H1 (cell line): ENCODE data around the gene WDR43. TPM values are rescaled to one million over a fixed set of nuclear protein-coding genes. Genes with fewer than 3 reads are reported as not detected.

Source experiments
- CTCF ChIA-PET: fragments of 300-600 bp; sonication (Branson Sonifier 250); formaldehyde crosslinking; loops from one replicate; lab custom pipeline; 2021; ENCODE audit not compliant: partially characterized antibody; lab: Charles Lee
- POLR2A ChIA-PET: fragments of 300-600 bp; sonication (Branson Sonifier 250); formaldehyde crosslinking; loops from one replicate; lab custom pipeline; 2021; ENCODE audit warnings: inconsistent platforms; ENCODE audit not compliant: partially characterized antibody; lab: Charles Lee
- DNase-seq, 2 experiments: peaks; one replicate each; pipeline versions ENCODE4 v3.0.0 to v3.0.0-alpha.2; 2010 to 2022; ENCODE audit warnings: low spot score in 2 of 2, low read depth in 1 of 2, mixed read lengths in 1 of 2
- FAIRE-seq: peaks from 2 replicates; lab custom pipeline; 2011; peaks lifted over from hg19 to GRCh38; lab: Jason Lieb, UNC
- H2AFZ ChIP-seq: 2 replicates; pipeline ENCODE4 v1.8.1; 2012; ENCODE audit warnings: low read length, inconsistent platforms
- H2AK5ac ChIP-seq: 2 replicates; pipeline ENCODE4 v1.6.1; 2013; ENCODE audit warnings: low read depth, low read length
- H2BK120ac ChIP-seq: replicated peaks from 2 replicates; pipeline ENCODE3; 2013; ENCODE audit warnings: low read depth, low read length, inconsistent platforms
- H2BK12ac ChIP-seq: 2 replicates; pipeline ENCODE4 v1.6.1; 2013; ENCODE audit warnings: low read depth, low read length
- H2BK15ac ChIP-seq: 2 replicates; pipeline ENCODE4 v1.6.1; 2013; ENCODE audit warnings: low read length
- H2BK20ac ChIP-seq: 2 replicates; pipeline ENCODE4 v1.6.1; 2013; ENCODE audit warnings: low read length
- H2BK5ac ChIP-seq: 2 replicates; pipeline ENCODE4 v1.6.1; 2013; ENCODE audit warnings: low read depth, low read length
- H3K14ac ChIP-seq: 2 replicates; pipeline ENCODE4 v1.6.1; 2013; ENCODE audit warnings: inconsistent platforms; ENCODE audit not compliant: insufficient read length
- H3K18ac ChIP-seq: 2 replicates; pipeline ENCODE4 v1.6.1; 2013; ENCODE audit warnings: low read length; ENCODE audit errors: extremely low read depth
- H3K23ac ChIP-seq: 2 replicates; pipeline ENCODE4 v1.6.1; 2013; ENCODE audit warnings: inconsistent platforms; ENCODE audit not compliant: insufficient read length
- H3K23me2 ChIP-seq: 2 replicates; pipeline ENCODE4 v1.6.1; 2013; ENCODE audit warnings: low read depth, low read length
- H3K27ac ChIP-seq: 2 replicates; pipeline ENCODE4 v1.6.1; 2011; ENCODE audit warnings: low read depth, low read length, inconsistent platforms
- H3K27me3 ChIP-seq, 4 experiments: replicated peaks in 1 of 4; 1 replicate in 1 of 4; 2 replicates in 3 of 4; pipeline versions ENCODE4 v1.6.1 to v1.8.1; 2011 to 2013; ENCODE audit warnings: low read length in 3 of 4, mild to moderate bottlenecking in 3 of 4, inconsistent platforms in 2 of 4, mixed read lengths in 2 of 4, moderate library complexity in 1 of 4; ENCODE audit not compliant: control insufficient read depth in 3 of 4, insufficient read depth in 3 of 4; ENCODE audit errors: extremely low read depth in 1 of 4
- H3K36me3 ChIP-seq, 4 experiments: 2 replicates each; pipeline versions ENCODE4 v1.6.1 to v1.8.1; 2011 to 2013; ENCODE audit warnings: mild to moderate bottlenecking in 4 of 4, low read length in 3 of 4, moderate library complexity in 2 of 4, control low read depth in 1 of 4, inconsistent platforms in 1 of 4; ENCODE audit not compliant: insufficient read depth in 4 of 4, control insufficient read depth in 2 of 4
- H3K4ac ChIP-seq: replicated peaks from 2 replicates; pipeline ENCODE3; 2013; ENCODE audit warnings: low read length, low read depth, mixed read lengths, inconsistent platforms; ENCODE audit not compliant: insufficient read length
- H3K4me1 ChIP-seq, 4 experiments: replicated peaks in 1 of 4; 1 replicate in 1 of 4; 2 replicates in 3 of 4; pipeline versions ENCODE4 v1.6.1 to v1.8.1; 2011 to 2013; ENCODE audit warnings: low read length in 3 of 4, inconsistent platforms in 2 of 4, mixed read lengths in 1 of 4; ENCODE audit not compliant: insufficient read depth in 4 of 4, control insufficient read depth in 3 of 4
- H3K4me2 ChIP-seq, 2 experiments: 2 replicates each; pipeline versions ENCODE4 v1.6.1 to v1.8.1; 2011 to 2013; ENCODE audit warnings: low read depth in 2 of 2, low read length in 2 of 2, control low read depth in 1 of 2, inconsistent platforms in 1 of 2, mild to moderate bottlenecking in 1 of 2; ENCODE audit not compliant: insufficient read depth in 1 of 2
- H3K4me3 ChIP-seq, 4 experiments: fragments of 200-600, 300-600 bp in 1 of 4; sonication (generic), shearing (Covaris generic), sonication (Bioruptor Twin) in 1 of 4; 2 replicates each; pipeline versions ENCODE4 v1.5.1 to v1.8.1; 2011 to 2016; ENCODE audit warnings: low read length in 4 of 4, low read depth in 3 of 4, control low read depth in 2 of 4, inconsistent platforms in 2 of 4, mild to moderate bottlenecking in 2 of 4, mixed read lengths in 1 of 4, moderate library complexity in 1 of 4; ENCODE audit not compliant: insufficient read depth in 2 of 4; ENCODE audit errors: extremely low read depth in 1 of 4
- H3K56ac ChIP-seq: replicated peaks from 2 replicates; pipeline ENCODE3; 2013; ENCODE audit warnings: low read depth, mild to moderate bottlenecking, mixed read lengths, low read length, inconsistent platforms; ENCODE audit not compliant: insufficient read length
- H3K79me1 ChIP-seq: 2 replicates; pipeline ENCODE4 v1.6.1; 2013; ENCODE audit warnings: low read depth, low read length, control low read depth
- H3K79me2 ChIP-seq, 2 experiments: 2 replicates each; pipeline versions ENCODE4 v1.6.1 to v1.8.1; 2012 to 2013; ENCODE audit warnings: low read length in 2 of 2, mild to moderate bottlenecking in 2 of 2, inconsistent platforms in 1 of 2; ENCODE audit not compliant: insufficient read depth in 2 of 2, control insufficient read depth in 1 of 2
- H3K9ac ChIP-seq, 4 experiments: replicated peaks in 1 of 4; 1 replicate in 1 of 4; 2 replicates in 3 of 4; pipeline versions ENCODE4 v1.6.1 to v1.8.1; 2011 to 2013; ENCODE audit warnings: low read depth in 3 of 4, low read length in 3 of 4, control low read depth in 2 of 4, mild to moderate bottlenecking in 2 of 4, moderate library complexity in 2 of 4, inconsistent platforms in 1 of 4; ENCODE audit errors: extremely low read depth in 1 of 4
- H3K9me3 ChIP-seq, 2 experiments: 2 replicates each; pipeline versions ENCODE4 v1.6.1 to v1.8.1; 2012 to 2013; ENCODE audit warnings: mild to moderate bottlenecking in 2 of 2, moderate library complexity in 2 of 2, control low read depth in 1 of 2, inconsistent platforms in 1 of 2, low read depth in 1 of 2, low read length in 1 of 2, mixed read lengths in 1 of 2; ENCODE audit not compliant: insufficient read depth in 2 of 2
- H4K20me1 ChIP-seq, 2 experiments: replicated peaks in 1 of 2; 2 replicates each; pipeline versions ENCODE3 to v1.8.1; 2011 to 2013; ENCODE audit warnings: inconsistent platforms in 2 of 2, low read length in 2 of 2, mild to moderate bottlenecking in 1 of 2; ENCODE audit not compliant: insufficient read depth in 2 of 2, control insufficient read depth in 1 of 2
- H4K5ac ChIP-seq: 2 replicates; pipeline ENCODE4 v1.6.1; 2013; ENCODE audit warnings: low read length, low read depth, mixed read lengths, inconsistent platforms; ENCODE audit not compliant: insufficient read length
- H4K8ac ChIP-seq: 2 replicates; pipeline ENCODE4 v1.8.0; 2013; ENCODE audit warnings: mild to moderate bottlenecking, moderate library complexity, low read length, inconsistent platforms; ENCODE audit not compliant: insufficient read depth; ENCODE audit errors: extremely low read depth
- H4K91ac ChIP-seq: replicated peaks from 2 replicates; pipeline ENCODE3; 2013; ENCODE audit warnings: low read length, mixed read lengths, inconsistent platforms; ENCODE audit not compliant: insufficient read length
- CBX8 ChIP-seq: fragments of 300-800, 300-1000 bp; sonication (generic); IDR thresholded peaks from 2 replicates; pipeline ENCODE4 v1.7.1; 2016; ENCODE audit warnings: low read depth, low read length, borderline replicate concordance
- SIRT6 ChIP-seq: IDR thresholded peaks from one replicate; pipeline ENCODE4 v1.7.1; 2012; ENCODE audit warnings: low read length, inconsistent platforms
- YY1 ChIP-seq: IDR thresholded peaks from 2 replicates; pipeline ENCODE4 v1.6.1; 2011; ENCODE audit warnings: low read depth, mild to moderate bottlenecking, low read length
- ZNF274 ChIP-seq: IDR thresholded peaks from 2 replicates; pipeline ENCODE4 v1.7.0; 2012; ENCODE audit warnings: low read length, borderline replicate concordance; ENCODE audit errors: extremely low read depth
- WGBS, 2 experiments: shearing (Covaris generic) in 1 of 2; methylation state at CpG; one replicate each; pipeline versions ENCODE4 v1.1.6 to v1.1.7; 2013 to 2015; ENCODE audit warnings: low lambda C conversion rate in 2 of 2, mixed read lengths in 2 of 2, inconsistent platforms in 1 of 2, low coverage in 1 of 2, missing lambda C conversion rate in 1 of 2; ENCODE audit not compliant: insufficient replicate concordance in 2 of 2, insufficient coverage in 1 of 2, insufficient read length in 1 of 2; ENCODE audit errors: extremely low coverage in 1 of 2, missing lambda C conversion rate in 1 of 2; 5-methylcytosine and 5-hydroxymethylcytosine counted together
- polyA plus RNA-seq, 7 experiments: library from polyadenylated mRNA; depleted of rRNA in 3 of 7; stranded (reverse) in 5 of 7; unstranded in 2 of 7; fragments of >200 nt in 5 of 7; fragments of 200-250 nt in 2 of 7; gene quantifications; 1 replicate in 5 of 7; 2 replicates in 1 of 7; 4 replicates in 1 of 7; pipeline versions ENCODE4 v1.2.1 to v1.2.3, GENCODE V29; 2011 to 2013; ENCODE audit warnings: missing spikeins in 2 of 7, mixed read lengths in 2 of 7
- total RNA-seq: library from RNA; stranded (reverse); fragmentation: NEBNext Ultra II Directional; extraction: Animal tissue kit (Norgen Biotek cat#: 25700); gene quantifications from 2 replicates; pipeline ENCODE4 v1.2.1, GENCODE V29; 2021
- TF ChIP-seq, protein P1 (sequence below): IDR thresholded peaks from 2 replicates; pipeline ENCODE4 v1.6.1; 2012; ENCODE audit warnings: inconsistent platforms

The WDR43 gene
- total and polyA plus RNA-seq, 2 of the 8 experiments (the other 6 are each of a cell fraction or from before 2014, with no cell fraction given), result 57.8 to 142 TPM

GRCh38 chr2:28934769-28935168 lies 40.3 kb downstream of the WDR43 start:
- H2AK5ac ChIP-seq, result no peak overlapping the region
- no peak overlapping the region for H3K56ac ChIP-seq
- H3K27me3 ChIP-seq, result no peaks in the 10 kb centered on the region
- H2BK20ac ChIP-seq, result no peak overlapping the region
- no peaks in the 10 kb centered on the region for H3K79me1 ChIP-seq
- no peaks in the 10 kb centered on the region for H3K4me1 ChIP-seq
- no peak overlapping the region for H3K9ac ChIP-seq
- CTCF ChIA-PET, result no interaction called here
- H3K36me3 ChIP-seq, result peaks cover 13 to 87% (median 48%) of the 10 kb centered on the region in 4 experiments
- H2BK5ac ChIP-seq, result no peak overlapping the region
- FAIRE-seq (no peak), DNase-seq (no peak)
- H3K4me3 ChIP-seq, result no peak overlapping the region
- peaks cover 0 to 19% of the 10 kb centered on the region in 2 experiments; a peak in 2 of 4 replicates for H3K79me2 ChIP-seq
- H4K91ac ChIP-seq, result no peak overlapping the region
- peaks cover 2 to 9% of the 10 kb centered on the region in 2 experiments for H4K20me1 ChIP-seq
- H2BK15ac ChIP-seq, result no peak overlapping the region
- no peak overlapping the region for H3K18ac ChIP-seq
- no peak overlapping the region for H4K5ac ChIP-seq
- POLR2A ChIA-PET, result no interaction called here
- H2BK12ac ChIP-seq, result no peak overlapping the region
- no peak overlapping the region for H3K23ac ChIP-seq
- no peak overlapping the region for H3K4me2 ChIP-seq
- no peak overlapping the region for H2AFZ ChIP-seq
- H3K14ac ChIP-seq, result no peak overlapping the region
- no peak overlapping the region for H4K8ac ChIP-seq
- no peak overlapping the region for H3K27ac ChIP-seq
- H3K23me2 ChIP-seq, result no peaks in the 10 kb centered on the region
- no peaks in the 10 kb centered on the region for H3K9me3 ChIP-seq
- no peak overlapping the region for H3K4ac ChIP-seq
- no peak overlapping the region for H2BK120ac ChIP-seq
- 93% methylated on average over 2 of the region's 2 CpGs; no CpG with 5 or more reads in 1 of the 2 experiments for WGBS, 2 experiments
- TF ChIP-seq CBX8 (no peak), SIRT6 (no peak), ZNF274 (no peak), YY1 (no peak)
- TF ChIP-seq, protein P1, sequence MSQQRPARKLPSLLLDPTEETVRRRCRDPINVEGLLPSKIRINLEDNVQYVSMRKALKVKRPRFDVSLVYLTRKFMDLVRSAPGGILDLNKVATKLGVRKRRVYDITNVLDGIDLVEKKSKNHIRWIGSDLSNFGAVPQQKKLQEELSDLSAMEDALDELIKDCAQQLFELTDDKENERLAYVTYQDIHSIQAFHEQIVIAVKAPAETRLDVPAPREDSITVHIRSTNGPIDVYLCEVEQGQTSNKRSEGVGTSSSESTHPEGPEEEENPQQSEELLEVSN, result no peak
